Measurements from ENCODE around the gene WBP11. TPM values are rescaled to one million over a fixed set of nuclear protein-coding genes. Genes with fewer than 3 reads are reported as not detected.
"Not testable (repeated sequence)": the region's sequence is repeated elsewhere in the genome, so short reads cannot be mapped to it uniquely, and the experiment has no call there.

The WBP11 gene
- total and polyA plus RNA-seq, 2 donors (not counting 3 experiments of a cell fraction or from before 2014, with no cell fraction given) = 11.4 to 77.1 TPM

DNA sequence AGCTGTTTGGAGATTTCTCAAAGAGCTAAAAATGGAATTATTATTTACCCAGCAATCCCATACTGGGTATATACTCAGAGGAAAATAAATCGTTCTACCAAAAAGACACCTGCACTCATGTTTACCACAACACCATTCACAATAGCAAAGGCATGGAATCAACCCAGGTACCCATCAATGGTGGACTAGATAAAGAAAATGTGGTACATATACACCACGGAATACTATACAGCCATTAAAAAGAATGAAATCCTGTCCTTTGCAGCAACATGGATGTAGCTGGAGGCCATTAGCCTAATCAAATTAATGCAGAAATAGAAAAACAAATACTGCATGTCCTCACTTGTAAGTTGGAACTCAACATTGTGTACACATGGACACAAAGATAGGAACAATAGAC is 37.9 kb downstream of the WBP11 start:
- no peaks in the 10 kb centered on the region for H3K9me1 ChIP-seq (replicated peaks; ENCODE audit: control insufficient read depth, extremely low read depth, insufficient read depth, low read length)
- no peak overlapping the region for H3K9ac ChIP-seq (replicated peaks; ENCODE audit: extremely low read depth, insufficient read depth, low read length)
- H3K79me2 ChIP-seq (ENCODE audit: control insufficient read depth, insufficient read depth, low read length) = no peaks in the 10 kb centered on the region
- no peak overlapping the region for H3K27ac ChIP-seq (ENCODE audit: insufficient read depth, low read depth, low read length)
- no peaks in the 10 kb centered on the region for H3K27me3 ChIP-seq (ENCODE audit: control insufficient read depth in 2 of 2, insufficient read depth in 2 of 2, low read length in 2 of 2)
- H3K36me3 ChIP-seq (ENCODE audit: control insufficient read depth in 2 of 2, extremely low read depth in 1 of 2, insufficient read depth in 2 of 2, low read length in 2 of 2) = no peaks in the 10 kb centered on the region
- no peak for DNase-seq (ENCODE audit: low read depth, low spot score)
- BruUV-seq (replicated peaks) = no TSS peak
- no peak overlapping the region for H3K4me2 ChIP-seq (ENCODE audit: insufficient read depth, low read length)
- H3K4me3 ChIP-seq (replicated peaks in 1 of 3; ENCODE audit: insufficient read depth in 1 of 3, low read depth in 1 of 3, low read length in 3 of 3) = no peak overlapping the region
- no peaks in the 10 kb centered on the region for H3K9me3 ChIP-seq (replicated peaks; ENCODE audit: control insufficient read depth, insufficient read depth, low read length)
- FAIRE-seq = no peak
- TF ChIP-seq JUN (IDR thresholded peaks at IDR 0.05; ENCODE audit: borderline replicate concordance, insufficient read depth, insufficient read length, low read depth) (no peak), CTCF (IDR thresholded peaks at IDR 0.05; ENCODE audit: extremely low read depth in 1 of 2, insufficient read depth in 1 of 2, low read depth in 1 of 2, low read length in 2 of 2) (no peak), POLR2AphosphoS5 (IDR thresholded peaks at IDR 0.05; ENCODE audit: insufficient read depth, low read depth, low read length) (no peak), POLR2A (IDR thresholded peaks at IDR 0.05; ENCODE audit: low read depth, low read length) (no peak), EZH2 (IDR thresholded peaks at IDR 0.05; ENCODE audit: borderline replicate concordance, low read depth, low read length, severe bottlenecking) (no peak), GATA2 (IDR thresholded peaks at IDR 0.05; ENCODE audit: insufficient read depth, insufficient read length, low read depth, low read length) (no peak), FOS (IDR thresholded peaks at IDR 0.05; ENCODE audit: borderline replicate concordance, insufficient read depth, low read length) (no peak), MYC (IDR thresholded peaks at IDR 0.05; ENCODE audit: low read depth, low read length) (no peak)
- dilution Hi-C loops (cut with MboI; ENCODE audit: extremely low pct_ligation_motif_present, low sequenced_read_pairs) = no loop called here
- H3K4me1 ChIP-seq (ENCODE audit: control insufficient read depth, extremely low read depth, insufficient read depth, low read length) = peaks cover 3% of the 10 kb centered on the region
- POLR2A ChIA-PET = no interaction called here
- intact Hi-C loops (cut with micrococcal nuclease) = no loop called here
- H2AFZ ChIP-seq (ENCODE audit: low read depth, low read length) = no peak overlapping the region
- no peaks in the 10 kb centered on the region for H4K20me1 ChIP-seq (replicated peaks; ENCODE audit: control insufficient read depth, extremely low read depth, insufficient read depth, low read length)
- CTCF ChIA-PET = no interaction called here

GRCh38 chr12:14759711-14760280 is 43.5 kb downstream of the WBP11 start:
- H3K9ac ChIP-seq (replicated peaks; ENCODE audit: extremely low read depth, insufficient read depth, low read length); H3K27me3 ChIP-seq (ENCODE audit: control insufficient read depth in 2 of 2, insufficient read depth in 2 of 2, low read length in 2 of 2); H3K4me2 ChIP-seq (ENCODE audit: insufficient read depth, low read length); H3K27ac ChIP-seq (ENCODE audit: insufficient read depth, low read depth, low read length); H2AFZ ChIP-seq (ENCODE audit: low read depth, low read length); H3K36me3 ChIP-seq (ENCODE audit: control insufficient read depth in 2 of 2, extremely low read depth in 1 of 2, insufficient read depth in 2 of 2, low read length in 2 of 2); H3K4me1 ChIP-seq (ENCODE audit: control insufficient read depth, extremely low read depth, insufficient read depth, low read length); H3K9me1 ChIP-seq (replicated peaks; ENCODE audit: control insufficient read depth, extremely low read depth, insufficient read depth, low read length); dilution Hi-C loops (cut with MboI; ENCODE audit: extremely low pct_ligation_motif_present, low sequenced_read_pairs); H4K20me1 ChIP-seq (replicated peaks; ENCODE audit: control insufficient read depth, extremely low read depth, insufficient read depth, low read length); POLR2A ChIA-PET; H3K4me3 ChIP-seq (replicated peaks in 1 of 3; ENCODE audit: insufficient read depth in 1 of 3, low read depth in 1 of 3, low read length in 3 of 3); H3K79me2 ChIP-seq (ENCODE audit: control insufficient read depth, insufficient read depth, low read length); FAIRE-seq; CTCF ChIA-PET; H3K9me3 ChIP-seq (replicated peaks; ENCODE audit: control insufficient read depth, insufficient read depth, low read length); DNase-seq (ENCODE audit: low read depth, low spot score); BruUV-seq (replicated peaks): not testable (repeated sequence)
- intact Hi-C loops (cut with micrococcal nuclease) = loop anchor here (10.0 kb wide), 1 partner anchor 505 kb away; no protein-coding TSS in a partner anchor
